Cortex of kidney (tissue), 1 donor: ENCODE results near the gene CEND1.
A peak's percentile ranks its signal among the peaks of the same experiment; 100 is the strongest.
"Not testable (repeated sequence)": the region's sequence is repeated elsewhere in the genome, so short reads cannot be mapped to it uniquely, and the experiment has no call there.

Source experiments
- DNase-seq: peaks from one replicate; lab custom pipeline; 2025; lab: John Stamatoyannopoulos, UW

CEND1 gene

GRCh38 chr11:763549-764321 lies 26.2 kb downstream of the CEND1 start:
- no peak for DNase-seq

GRCh38 chr11:763073-763463 lies 26.8 kb downstream of the CEND1 start:
- no peak for DNase-seq

DNA sequence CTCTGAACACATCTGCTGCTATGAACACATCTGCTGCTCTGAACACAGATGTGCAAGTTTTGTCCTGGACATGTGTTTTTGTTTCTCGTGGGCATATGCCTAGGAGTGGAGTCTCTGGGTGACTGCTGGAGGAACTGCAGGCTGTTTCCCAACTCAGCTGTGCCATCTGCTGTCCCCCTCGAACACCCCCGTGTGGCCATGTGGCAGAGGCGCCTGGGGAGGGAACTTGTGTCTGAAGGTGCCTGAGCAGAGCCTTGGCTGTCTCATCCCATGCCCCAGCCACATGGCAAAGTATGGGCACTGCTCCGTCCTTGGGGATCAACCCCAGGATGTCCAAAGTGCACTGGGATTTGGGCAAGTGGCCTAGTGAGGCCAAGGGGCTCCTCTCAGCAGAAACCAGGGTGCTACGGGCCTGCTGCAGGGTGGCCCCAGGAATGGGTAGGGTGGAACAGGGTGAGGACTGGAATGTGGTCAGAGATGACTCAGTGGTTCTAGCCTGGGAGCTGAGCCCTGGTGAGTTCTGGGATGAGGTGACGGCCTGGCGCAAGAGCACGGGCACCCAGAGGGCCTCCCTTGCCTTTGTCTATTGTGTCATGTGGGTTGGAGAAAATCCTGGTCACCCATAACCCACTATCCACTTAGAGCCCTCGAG lies 27.3 kb downstream of the CEND1 start:
- DNase-seq, result no peak

GRCh38 chr11:761526-762108 lies 28.3 kb downstream of the CEND1 start:
- DNase-seq, result no peak

DNA sequence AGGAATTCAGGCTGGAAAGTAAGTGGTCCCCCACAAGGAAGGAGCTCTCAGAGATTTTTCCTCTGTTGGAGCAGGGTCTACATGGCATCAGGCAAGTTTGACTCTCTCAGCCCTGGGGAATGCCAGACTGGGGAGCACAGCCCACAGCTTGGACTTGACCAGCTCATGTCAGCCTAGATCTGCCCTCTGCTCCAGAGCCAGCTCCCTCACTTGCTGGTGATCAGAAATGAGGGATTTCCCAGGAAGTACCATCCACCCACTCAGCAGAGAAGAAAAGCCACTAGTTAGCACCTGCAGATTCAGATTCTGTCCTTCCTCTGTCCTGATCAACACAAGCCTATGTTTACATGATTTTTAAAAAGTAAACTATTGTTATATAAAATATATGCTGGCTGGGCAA lies 29.7 kb downstream of the CEND1 start:
- DNase-seq, result no peak

GRCh38 chr11:749731-750130 lies 40.2 kb downstream of the CEND1 start:
- no peak for DNase-seq

DNA sequence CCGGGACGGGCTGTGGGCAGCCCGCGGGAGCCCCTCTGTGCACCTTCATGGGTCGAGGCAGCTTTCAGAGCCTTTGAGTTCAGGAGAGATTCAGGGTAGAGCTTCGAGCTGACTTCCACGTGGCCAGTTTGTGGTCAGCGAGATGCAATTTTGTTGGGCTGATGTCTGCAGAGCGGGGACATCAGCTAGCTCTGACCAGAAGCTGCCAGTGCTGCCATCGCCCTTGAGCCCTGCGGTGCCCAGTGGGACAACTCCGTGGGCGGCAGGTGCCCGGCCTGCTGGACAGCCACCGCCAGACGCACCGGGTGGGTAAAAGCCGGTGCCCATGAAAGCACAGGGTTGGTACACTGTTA lies 41.9 kb downstream of the CEND1 start:
- DNase-seq, result no peak

DNA sequence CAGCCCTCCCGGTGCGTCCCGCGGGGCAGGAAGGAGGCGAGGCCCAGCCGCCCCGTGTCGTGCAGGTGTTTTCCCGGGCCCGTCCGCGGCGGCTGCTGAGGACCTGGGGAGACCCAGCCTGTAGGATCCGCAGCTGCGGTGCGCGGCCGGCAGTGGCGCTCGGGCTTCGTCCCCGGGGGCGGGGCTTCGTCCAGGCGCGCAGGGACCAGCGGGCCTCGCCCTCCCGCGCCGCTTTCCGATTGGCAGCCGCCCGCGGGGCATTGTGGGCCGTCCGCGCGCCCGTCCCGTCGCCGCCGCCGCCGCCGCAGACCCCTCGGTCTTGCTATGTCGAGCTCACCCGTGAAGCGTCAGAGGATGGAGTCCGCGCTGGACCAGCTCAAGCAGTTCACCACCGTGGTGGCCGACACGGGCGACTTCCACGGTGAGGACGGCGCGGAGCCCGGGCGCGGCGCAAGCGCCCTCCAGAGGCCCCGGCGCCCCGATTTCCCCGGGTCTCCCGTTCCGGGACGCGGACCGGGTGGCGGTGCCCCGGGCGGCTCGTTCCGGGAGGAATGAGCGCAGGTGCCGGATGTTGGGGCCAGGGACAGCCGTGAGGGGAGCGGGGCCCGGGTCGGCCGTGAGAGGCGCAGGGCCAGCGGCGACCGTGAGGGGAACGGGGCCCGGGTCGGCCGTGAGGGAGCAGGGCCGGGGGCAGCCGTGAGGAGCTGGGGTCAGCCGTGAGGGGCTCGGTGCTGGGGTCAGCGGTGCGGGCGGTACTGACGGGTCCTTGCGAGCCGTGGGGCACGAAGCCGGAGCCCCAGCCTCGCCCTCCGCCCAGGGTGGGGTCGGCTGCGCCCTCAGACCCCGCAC lies 42.5 kb downstream of the CEND1 start, which contains the start of gene TALDO1:
TALDO1 (plus strand) TSS at position 307 of the 849 bp plus-strand sequence; CDS start at position 325, 18 bp downstream.
- DNase-seq, result peak; percentile 51

- DNase-seq, result no peak
These were observed 43.4 kb downstream of the CEND1 start for GRCh38 chr11:746289-747157.

GRCh38 chr11:745428-745827 lies 44.5 kb downstream of the CEND1 start:
- DNase-seq, result no peak

DNA sequence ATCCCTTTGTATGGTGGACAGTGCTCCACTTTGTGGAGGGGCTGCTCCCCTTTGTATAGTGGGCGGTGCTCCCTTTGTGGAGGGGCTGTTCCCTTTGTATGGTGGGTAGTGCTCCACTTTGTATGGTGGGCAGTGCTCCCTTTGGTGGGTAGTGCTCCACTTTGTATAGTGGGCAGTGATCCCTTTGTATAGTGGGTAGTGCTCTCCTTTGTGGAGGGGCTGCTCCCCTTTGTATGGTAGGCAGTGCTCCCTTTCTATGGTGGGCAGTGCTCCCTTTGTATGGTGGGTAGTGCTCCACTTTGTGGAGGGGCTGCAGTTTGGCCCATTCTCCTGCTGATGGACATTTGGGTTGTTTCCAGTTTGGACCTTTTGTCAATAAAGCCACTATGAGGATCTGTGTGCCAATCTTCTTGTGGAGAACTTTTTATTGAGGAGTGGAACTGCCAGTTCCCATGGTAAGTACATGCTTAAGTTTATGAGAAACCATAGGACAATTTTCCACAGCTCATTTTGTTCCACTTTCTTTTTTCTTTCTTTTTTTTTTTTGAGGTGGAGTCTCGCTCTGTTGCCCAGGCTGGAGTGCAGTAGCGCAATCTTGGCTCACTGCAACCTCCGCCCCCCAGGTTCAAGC lies 47.2 kb downstream of the CEND1 start:
- DNase-seq, result no peak

- no peak for DNase-seq
These were observed 47.7 kb downstream of the CEND1 start for GRCh38 chr11:742156-742546.

DNA sequence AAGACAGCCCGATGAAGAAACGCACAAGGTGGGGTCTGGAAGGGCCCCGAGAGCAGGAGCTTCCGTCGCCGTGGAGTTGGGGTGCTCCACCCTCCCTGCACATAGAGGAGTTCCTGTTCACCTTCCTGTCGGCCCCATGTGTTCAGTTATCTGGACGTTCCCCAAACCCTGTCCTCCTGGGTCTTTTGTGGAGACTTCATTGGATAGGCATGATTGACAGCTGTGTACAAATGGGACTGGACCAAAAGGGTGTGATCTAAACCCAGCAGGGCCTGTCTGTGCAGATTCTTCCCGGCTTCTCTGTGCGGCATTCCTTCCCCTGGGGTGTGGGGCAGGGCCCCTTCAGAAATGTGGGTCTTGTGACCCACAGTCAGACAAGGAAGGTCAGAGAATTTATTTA lies 52.0 kb downstream of the CEND1 start:
- not testable (repeated sequence) for DNase-seq

DNA sequence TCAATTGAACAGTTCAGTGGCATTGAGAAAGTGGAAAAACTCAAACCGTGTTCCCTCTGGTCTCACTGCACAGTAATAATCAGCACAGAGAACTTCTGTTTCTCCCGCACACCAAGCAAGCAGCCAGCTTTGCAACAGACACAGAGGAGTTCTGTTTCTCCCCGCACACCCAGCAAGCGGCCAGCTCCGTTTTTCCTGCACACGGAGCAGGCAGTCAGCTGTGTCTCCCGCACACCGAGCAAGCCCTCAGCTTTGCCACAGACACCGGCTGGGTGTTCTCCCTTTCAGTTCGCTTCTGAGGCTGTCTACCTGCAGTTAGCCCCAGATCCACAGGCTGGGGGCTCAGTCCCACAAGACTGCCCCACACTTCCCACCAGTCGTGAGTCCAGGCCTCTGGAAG lies 52.5 kb downstream of the CEND1 start:
- DNase-seq, result no peak
